Prostate gland (tissue), 2 donors: ENCODE results near the gene TMA7.

Experiments
- POLR2A ChIP-seq: fragments of 450-650 bp; IDR thresholded peaks from one replicate; pipeline ENCODE4 v1.6.1; 2016; ENCODE audit warnings: antibody characterized with exemption, mild to moderate bottlenecking
- POLR2AphosphoS5 ChIP-seq: sonication (generic); formaldehyde crosslinking; IDR thresholded peaks from one replicate; pipeline ENCODE4 v1.6.1; 2017; ENCODE audit warnings: antibody characterized with exemption
- TF ChIP-seq, protein P1 (sequence below), 4 experiments: fragments of 200-600 bp in 2 of 4; fragments of 450-650 bp in 2 of 4; sonication (generic) in 2 of 4; IDR thresholded peaks; 1 replicate in 3 of 4; 2 replicates in 1 of 4; pipeline ENCODE4 v1.5.1; 2016 to 2019; ENCODE audit warnings: antibody characterized with exemption in 4 of 4, mild to moderate bottlenecking in 2 of 4, moderate library complexity in 2 of 4

DNA sequence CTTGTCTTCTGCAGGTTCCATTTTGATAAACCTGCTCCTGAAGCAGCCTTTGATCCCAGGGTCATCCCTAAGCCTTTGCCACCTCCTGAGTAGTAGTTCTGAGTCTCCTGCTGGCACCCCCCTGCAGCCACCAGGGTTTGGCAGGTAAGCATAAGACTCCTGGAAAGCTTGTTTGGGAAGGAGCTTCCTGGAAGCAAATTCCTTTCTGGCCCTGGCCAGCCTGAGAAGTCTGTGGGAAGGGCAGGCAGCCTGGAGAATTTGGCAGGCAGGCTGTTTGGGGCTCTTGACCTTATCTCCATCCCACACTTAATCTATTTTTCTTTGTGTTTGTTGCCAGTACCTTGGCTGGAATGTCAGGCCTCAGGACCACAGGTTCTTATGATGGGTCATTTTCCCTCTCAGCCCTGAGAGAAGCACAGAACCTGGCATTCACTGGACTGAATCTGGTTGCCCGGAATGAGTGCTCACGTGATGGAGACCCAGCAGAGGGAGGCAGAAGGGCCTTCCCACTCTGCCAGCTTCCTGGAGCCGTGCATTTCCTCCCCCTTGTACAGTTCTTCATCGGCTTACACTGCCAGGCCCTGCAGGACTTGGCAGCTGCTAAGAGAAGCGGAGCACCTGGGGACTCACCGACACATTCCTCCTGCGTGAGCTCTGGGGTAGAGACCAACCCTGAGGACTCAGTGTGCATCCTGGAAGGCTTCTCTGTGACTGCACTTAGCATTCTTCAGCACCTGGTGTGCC is 19.9 kb downstream of the TMA7 start:
- TF ChIP-seq, protein P1, sequence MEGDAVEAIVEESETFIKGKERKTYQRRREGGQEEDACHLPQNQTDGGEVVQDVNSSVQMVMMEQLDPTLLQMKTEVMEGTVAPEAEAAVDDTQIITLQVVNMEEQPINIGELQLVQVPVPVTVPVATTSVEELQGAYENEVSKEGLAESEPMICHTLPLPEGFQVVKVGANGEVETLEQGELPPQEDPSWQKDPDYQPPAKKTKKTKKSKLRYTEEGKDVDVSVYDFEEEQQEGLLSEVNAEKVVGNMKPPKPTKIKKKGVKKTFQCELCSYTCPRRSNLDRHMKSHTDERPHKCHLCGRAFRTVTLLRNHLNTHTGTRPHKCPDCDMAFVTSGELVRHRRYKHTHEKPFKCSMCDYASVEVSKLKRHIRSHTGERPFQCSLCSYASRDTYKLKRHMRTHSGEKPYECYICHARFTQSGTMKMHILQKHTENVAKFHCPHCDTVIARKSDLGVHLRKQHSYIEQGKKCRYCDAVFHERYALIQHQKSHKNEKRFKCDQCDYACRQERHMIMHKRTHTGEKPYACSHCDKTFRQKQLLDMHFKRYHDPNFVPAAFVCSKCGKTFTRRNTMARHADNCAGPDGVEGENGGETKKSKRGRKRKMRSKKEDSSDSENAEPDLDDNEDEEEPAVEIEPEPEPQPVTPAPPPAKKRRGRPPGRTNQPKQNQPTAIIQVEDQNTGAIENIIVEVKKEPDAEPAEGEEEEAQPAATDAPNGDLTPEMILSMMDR (IDR thresholded peaks at IDR 0.05), result no peak
- TF ChIP-seq POLR2A, result no peak
- TF ChIP-seq POLR2AphosphoS5, result no peak
